ENCODE measurements around the gene TEAD4.

DNA sequence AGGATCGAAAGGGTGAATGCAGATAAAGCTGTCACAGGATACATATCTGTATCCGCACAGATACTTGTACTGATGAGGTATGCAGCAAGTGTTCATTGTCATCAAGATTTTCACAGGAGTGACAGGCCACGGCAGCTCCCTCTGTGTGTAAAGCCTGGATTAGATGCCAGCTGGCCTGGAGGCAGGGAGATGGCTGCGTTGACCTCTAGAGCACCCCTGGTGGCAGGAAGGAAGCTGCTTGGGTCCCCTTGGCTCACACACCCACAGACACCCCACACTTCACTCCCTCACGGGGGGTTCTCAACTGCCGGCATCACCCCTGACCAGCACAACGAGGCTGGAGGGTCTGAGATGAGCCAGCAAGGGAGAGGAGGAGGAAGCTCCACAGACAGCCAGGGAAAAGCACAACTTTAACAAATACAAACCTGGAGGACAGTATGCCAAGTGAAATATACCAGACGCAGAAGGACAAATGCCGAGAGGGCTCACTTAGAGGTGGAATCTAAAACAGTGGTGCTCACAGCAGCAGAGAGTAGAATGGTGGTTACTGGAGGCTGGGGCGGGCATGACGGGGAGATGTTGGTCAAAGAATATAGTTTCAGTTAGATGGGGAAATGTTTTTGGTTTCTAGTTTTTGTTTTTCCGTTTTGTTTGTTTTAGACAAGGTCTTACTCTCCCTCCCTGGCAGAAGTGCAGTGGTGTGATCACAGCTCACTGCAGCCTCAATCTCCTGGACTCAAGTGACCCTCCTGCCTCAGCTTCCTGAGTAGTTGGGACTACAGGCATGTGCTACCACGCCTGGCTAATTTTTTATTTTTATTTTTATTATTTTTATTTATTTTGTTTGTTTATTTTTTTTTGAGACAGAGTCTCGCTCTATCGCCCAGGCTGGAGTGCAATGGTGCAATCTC, 45.7 kb downstream of the TEAD4 start:
- TF ChIP-seq EZH2 (IDR thresholded peaks at IDR 0.05) (no peak), POLR2AphosphoS5 (IDR thresholded peaks at IDR 0.05; ENCODE audit: borderline replicate concordance, low read depth, low read length) (no peak)

Measured in SK-N-MC (cell line).